ENCODE results near the gene SLC35F6.
"Not testable (repeated sequence)": the region's sequence is repeated elsewhere in the genome, so short reads cannot be mapped to it uniquely, and the experiment has no call there.

SLC35F6 gene

DNA sequence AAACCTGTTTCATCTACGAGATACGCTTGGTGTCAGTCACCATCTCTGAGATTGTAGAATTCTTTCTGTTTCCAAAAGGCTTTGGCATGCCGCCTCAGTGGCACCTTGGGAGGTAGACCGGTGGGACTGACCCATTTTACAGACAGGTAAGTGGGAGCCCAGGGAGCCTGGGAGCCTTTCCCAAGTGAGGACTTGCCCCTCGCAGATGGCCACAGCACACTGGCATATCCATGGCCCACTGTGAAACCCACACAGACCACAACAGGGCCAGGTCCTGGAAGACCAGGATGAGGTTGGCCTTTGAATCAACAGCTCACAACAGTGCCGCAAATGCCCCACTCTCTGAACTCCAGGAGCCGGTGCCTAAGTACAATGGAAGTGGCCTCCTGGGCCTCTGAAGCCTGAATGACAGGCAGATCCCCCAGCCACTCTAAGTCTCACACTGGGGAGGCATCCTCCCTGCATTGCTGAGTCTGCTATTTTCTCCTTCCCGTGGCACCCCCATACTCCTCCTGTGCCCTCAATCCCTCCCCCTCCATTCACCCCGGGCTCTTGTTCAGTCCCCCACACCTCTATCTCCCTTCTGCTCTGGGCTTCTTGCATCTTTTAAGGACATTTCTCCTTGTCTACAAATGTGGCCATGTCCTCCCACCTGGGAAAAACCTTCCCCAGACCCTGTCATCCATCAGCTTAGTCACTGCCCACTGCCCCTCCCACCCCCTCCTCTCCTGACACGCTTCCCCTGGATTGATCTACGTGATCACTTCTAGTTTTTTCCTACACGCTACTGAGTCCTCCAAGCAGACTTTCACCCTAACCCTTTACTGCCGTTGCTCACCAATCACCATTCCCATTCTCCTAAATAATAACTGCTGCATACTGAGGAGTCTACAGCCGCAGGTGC lies 48.0 kb downstream of the SLC35F6 start:
- DNase-seq (ENCODE audit: low read depth), result no peak
- TF ChIP-seq, protein P1, sequence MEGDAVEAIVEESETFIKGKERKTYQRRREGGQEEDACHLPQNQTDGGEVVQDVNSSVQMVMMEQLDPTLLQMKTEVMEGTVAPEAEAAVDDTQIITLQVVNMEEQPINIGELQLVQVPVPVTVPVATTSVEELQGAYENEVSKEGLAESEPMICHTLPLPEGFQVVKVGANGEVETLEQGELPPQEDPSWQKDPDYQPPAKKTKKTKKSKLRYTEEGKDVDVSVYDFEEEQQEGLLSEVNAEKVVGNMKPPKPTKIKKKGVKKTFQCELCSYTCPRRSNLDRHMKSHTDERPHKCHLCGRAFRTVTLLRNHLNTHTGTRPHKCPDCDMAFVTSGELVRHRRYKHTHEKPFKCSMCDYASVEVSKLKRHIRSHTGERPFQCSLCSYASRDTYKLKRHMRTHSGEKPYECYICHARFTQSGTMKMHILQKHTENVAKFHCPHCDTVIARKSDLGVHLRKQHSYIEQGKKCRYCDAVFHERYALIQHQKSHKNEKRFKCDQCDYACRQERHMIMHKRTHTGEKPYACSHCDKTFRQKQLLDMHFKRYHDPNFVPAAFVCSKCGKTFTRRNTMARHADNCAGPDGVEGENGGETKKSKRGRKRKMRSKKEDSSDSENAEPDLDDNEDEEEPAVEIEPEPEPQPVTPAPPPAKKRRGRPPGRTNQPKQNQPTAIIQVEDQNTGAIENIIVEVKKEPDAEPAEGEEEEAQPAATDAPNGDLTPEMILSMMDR (IDR thresholded peaks at IDR 0.05; ENCODE audit: control insufficient read depth, extremely low read depth, insufficient read depth), result no peak

DNA sequence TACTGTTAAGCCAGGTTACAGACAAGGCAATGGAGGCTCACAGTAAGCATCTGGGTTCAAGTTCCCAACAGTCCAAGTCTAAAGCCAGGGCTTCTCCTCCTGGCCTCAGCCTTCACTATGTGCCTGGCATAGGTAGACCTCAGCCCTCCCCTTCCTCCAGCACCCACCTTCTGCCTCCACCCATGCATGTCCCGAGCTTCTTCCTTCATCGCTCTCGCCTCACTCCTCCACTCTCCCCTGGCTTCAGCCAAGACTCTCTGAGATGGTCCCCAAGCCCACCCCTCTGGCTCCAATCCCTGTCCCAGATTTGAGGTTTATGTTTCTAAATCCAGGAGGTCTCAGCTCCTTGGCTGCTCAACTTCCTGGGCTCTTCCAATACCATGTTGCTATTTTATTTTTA lies 48.6 kb downstream of the SLC35F6 start:
- DNase-seq (ENCODE audit: low read depth), result no peak
- TF ChIP-seq, protein P1 (IDR thresholded peaks at IDR 0.05; ENCODE audit: control insufficient read depth, extremely low read depth, insufficient read depth), result no peak
- H3K4me3 ChIP-seq (ENCODE audit: low read depth, low read length), result no peak overlapping the region

More for the DNA sequence above, 48.0 kb downstream of the SLC35F6 start:
- H3K4me3 ChIP-seq (ENCODE audit: low read depth, low read length), result no peak overlapping the region

DNA sequence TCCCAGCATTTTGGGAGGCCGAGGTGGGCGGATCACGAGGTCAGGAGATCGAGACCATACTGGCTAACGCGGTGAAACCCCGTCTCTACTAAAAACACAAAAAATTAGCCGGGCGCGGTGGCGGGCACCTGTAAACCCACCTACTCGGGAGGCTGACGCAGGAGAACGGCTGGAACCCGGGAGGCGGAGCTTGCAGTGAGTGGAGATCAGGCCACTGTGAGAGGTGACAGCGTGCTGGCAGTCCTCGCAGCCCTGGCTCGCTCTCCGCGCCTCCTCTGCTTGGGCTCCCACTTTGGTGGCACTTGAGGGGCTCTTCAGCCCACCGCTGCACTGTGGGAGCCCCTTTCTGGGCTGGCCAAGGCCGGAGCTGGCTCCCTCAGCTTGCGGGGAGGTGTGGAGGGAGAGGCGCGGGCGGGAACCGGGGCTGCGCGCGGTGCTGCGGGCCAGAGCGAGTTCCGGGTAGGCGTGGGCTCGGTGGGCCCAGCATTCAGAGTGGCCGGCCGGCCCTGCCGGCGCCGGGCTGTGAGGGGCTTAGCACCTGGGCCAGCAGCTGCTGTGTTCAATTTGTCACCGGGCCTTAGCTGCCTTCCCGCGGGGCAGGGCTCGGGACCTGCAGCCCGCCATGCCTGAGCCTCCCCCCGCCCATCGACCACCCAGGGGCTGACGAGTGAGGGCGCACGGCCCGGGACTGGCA lies 50.1 kb downstream of the SLC35F6 start:
- not testable (repeated sequence) for H3K4me3 ChIP-seq (ENCODE audit: low read depth, low read length); DNase-seq (ENCODE audit: low read depth)

DNA sequence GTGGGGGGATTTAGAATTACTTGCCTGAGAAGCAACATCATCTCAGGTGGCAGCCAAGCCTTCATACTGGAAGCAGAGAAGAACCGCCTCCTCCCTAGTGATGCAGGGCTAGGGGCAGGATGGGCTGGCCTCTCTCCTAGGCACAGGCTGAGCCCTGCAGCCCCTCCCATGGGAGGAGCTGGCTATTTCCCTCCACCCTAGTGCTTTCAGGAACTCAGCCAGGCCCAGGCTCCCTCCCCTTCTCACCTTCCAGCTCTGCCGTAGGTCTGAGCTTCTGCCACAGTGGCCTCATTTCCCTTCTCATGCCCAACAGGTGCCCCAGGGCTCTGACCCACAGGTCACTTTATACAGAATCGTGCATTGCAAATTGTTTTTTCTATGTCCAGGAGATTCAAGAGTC lies 52.8 kb downstream of the SLC35F6 start:
- no peak for DNase-seq (ENCODE audit: low read depth)

DNA sequence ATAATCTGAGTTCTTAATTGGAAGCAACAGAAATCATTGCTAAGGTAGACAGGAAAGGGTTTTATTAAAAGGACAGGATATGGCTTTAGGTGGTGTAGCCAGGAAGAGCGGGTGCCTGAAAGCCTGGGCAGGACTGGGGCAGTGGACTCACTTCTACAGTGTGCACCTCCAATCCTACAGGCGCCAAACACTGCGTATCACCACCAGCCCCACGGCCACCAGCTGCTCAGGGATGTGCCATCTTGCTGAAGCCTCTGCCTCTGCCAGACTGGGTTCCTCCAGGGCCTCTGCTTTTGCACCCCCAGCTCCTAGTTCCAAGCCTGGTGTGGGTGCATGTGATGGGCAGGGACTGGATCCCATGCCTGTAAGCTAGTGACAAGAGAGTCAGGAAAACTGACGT lies 54.2 kb downstream of the SLC35F6 start:
- H3K4me3 ChIP-seq (ENCODE audit: low read depth, low read length), result no peak overlapping the region
- DNase-seq (ENCODE audit: low read depth), result no peak
- TF ChIP-seq, protein P1 (IDR thresholded peaks at IDR 0.05; ENCODE audit: control insufficient read depth, extremely low read depth, insufficient read depth), result no peak

More for the DNA sequence above, 52.8 kb downstream of the SLC35F6 start:
- TF ChIP-seq, protein P1 (IDR thresholded peaks at IDR 0.05; ENCODE audit: control insufficient read depth, extremely low read depth, insufficient read depth), result no peak
- H3K4me3 ChIP-seq (ENCODE audit: low read depth, low read length), result no peak overlapping the region

DNA sequence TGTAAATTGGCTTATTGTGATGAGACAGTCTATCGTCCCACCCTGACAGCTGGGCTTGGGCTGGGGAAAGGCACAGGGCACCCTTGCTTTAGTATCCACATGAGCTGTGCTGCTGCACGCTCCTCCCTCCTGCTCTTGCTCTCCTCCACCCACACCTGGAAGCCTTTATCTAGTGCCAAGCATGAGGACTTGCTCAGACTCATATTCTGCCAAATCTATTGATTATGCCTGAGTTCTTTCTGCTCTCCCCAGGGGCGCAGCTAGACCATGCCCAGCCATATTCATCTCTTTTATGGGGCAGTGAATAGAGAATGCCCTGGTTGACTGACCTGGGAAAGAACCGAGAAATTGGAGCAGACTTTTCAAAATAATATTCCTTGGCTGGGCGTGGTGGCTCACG lies 54.9 kb downstream of the SLC35F6 start:
- DNase-seq (ENCODE audit: low read depth), result no peak
- H3K4me3 ChIP-seq (ENCODE audit: low read depth, low read length), result no peak overlapping the region
- TF ChIP-seq, protein P1 (IDR thresholded peaks at IDR 0.05; ENCODE audit: control insufficient read depth, extremely low read depth, insufficient read depth), result no peak

DNA sequence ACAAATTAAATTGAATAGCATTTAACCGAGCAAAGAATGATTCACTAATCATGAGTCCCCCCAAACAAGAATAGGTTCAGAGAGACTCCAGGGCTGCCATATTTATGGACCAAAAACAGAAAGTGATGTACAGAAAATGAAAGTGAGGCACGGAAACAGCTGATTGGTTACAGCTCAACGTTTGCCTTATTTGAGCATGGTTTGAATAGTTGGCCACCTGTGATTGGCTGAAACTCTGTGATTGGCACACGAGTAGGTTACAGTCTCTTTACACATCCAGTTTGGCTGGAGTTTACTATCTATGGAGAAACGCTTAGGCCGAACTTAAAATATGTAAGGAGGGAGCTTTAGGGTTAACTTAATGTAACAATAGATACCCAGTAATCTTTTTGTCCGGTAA lies 56.8 kb downstream of the SLC35F6 start:
- DNase-seq (ENCODE audit: low read depth), result no peak
- no peak overlapping the region for H3K4me3 ChIP-seq (ENCODE audit: low read depth, low read length)
- TF ChIP-seq, protein P1 (IDR thresholded peaks at IDR 0.05; ENCODE audit: control insufficient read depth, extremely low read depth, insufficient read depth), result no peak

Measured in LNCaP clone FGC (cell line).